Measurements from ENCODE around the gene GPR176. TPM values are rescaled to one million over a fixed set of nuclear protein-coding genes. Genes with fewer than 3 reads are reported as not detected.

GPR176 gene
- polyA plus RNA-seq, 3 donors: 0.08 to 0.18 TPM; not detected in 1

GRCh38 chr15:39777496-39777895 is 142.6 kb downstream of the GPR176 start:
- no peaks in the 10 kb centered on the region for H3K36me3 ChIP-seq (replicated peaks in 1 of 2; ENCODE audit: control insufficient read depth in 1 of 2, insufficient read depth in 2 of 2, low read length in 2 of 2)
- no peaks in the 10 kb centered on the region for H3K36me3 Mint-ChIP-seq
- no peak overlapping the region for H3K27ac Mint-ChIP-seq
- no peaks in the 10 kb centered on the region for H3K79me2 ChIP-seq (ENCODE audit: insufficient read depth, low read length)
- intact Hi-C loops (cut with micrococcal nuclease): no loop called here
- no peak overlapping the region for H3K4me3 Mint-ChIP-seq
- H3K9me3 ChIP-seq (replicated peaks in 1 of 2; ENCODE audit: control insufficient read depth in 1 of 2, insufficient read depth in 1 of 2, low read length in 2 of 2): peaks cover 0 to 3% of the 10 kb centered on the region in 2 donors
- H3K27ac ChIP-seq (ENCODE audit: low read depth in 1 of 2, low read length in 2 of 2): no peak overlapping the region
- peaks cover 0 to 1% (median 0%) of the 10 kb centered on the region in 3 donors for H3K27me3 Mint-ChIP-seq (ENCODE audit: low read depth in 3 of 3)
- H3K27me3 ChIP-seq (ENCODE audit: control insufficient read depth in 2 of 2, insufficient read depth in 2 of 2, low read length in 2 of 2): no peaks in the 10 kb centered on the region
- no peak overlapping the region for H2AFZ ChIP-seq (ENCODE audit: insufficient read depth, low read depth, low read length, poor library complexity, severe bottlenecking)
- 100% methylated on average over 1 of the region's 4 CpGs for WGBS (ENCODE audit: insufficient coverage)
- H3K4me3 ChIP-seq (replicated peaks in 1 of 3; ENCODE audit: low read depth in 2 of 3, low read length in 3 of 3): no peak overlapping the region
- DNase-seq: no peak
- H3K4me2 ChIP-seq (replicated peaks; ENCODE audit: extremely low read depth, low read length, poor library complexity, severe bottlenecking): no peak overlapping the region
- H4K20me1 ChIP-seq (ENCODE audit: insufficient read depth, low read length): no peaks in the 10 kb centered on the region
- H3K9me3 Mint-ChIP-seq: peaks cover 1 to 4% (median 2%) of the 10 kb centered on the region in 7 donors
- H3K4me1 Mint-ChIP-seq: peaks cover 28% of the 10 kb centered on the region
- no peak overlapping the region for H3K9ac ChIP-seq (ENCODE audit: insufficient read depth, low read length, poor library complexity, severe bottlenecking)
- peaks cover 12 to 22% of the 10 kb centered on the region in 2 donors for H3K4me1 ChIP-seq (ENCODE audit: control insufficient read depth in 1 of 2, insufficient read depth in 2 of 2, low read length in 2 of 2)
- TF ChIP-seq, protein P1, sequence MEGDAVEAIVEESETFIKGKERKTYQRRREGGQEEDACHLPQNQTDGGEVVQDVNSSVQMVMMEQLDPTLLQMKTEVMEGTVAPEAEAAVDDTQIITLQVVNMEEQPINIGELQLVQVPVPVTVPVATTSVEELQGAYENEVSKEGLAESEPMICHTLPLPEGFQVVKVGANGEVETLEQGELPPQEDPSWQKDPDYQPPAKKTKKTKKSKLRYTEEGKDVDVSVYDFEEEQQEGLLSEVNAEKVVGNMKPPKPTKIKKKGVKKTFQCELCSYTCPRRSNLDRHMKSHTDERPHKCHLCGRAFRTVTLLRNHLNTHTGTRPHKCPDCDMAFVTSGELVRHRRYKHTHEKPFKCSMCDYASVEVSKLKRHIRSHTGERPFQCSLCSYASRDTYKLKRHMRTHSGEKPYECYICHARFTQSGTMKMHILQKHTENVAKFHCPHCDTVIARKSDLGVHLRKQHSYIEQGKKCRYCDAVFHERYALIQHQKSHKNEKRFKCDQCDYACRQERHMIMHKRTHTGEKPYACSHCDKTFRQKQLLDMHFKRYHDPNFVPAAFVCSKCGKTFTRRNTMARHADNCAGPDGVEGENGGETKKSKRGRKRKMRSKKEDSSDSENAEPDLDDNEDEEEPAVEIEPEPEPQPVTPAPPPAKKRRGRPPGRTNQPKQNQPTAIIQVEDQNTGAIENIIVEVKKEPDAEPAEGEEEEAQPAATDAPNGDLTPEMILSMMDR (IDR thresholded peaks at IDR 0.05): no peak

- Histone ChIP-seq H3K79me2 (ENCODE audit: insufficient read depth, low read length) (no peaks in the 10 kb centered on the region), H3K9me3 (replicated peaks in 1 of 2; ENCODE audit: control insufficient read depth in 1 of 2, insufficient read depth in 1 of 2, low read length in 2 of 2) (peaks cover 0 to 3% of the 10 kb centered on the region in 2 donors), H2AFZ (ENCODE audit: insufficient read depth, low read depth, low read length, poor library complexity, severe bottlenecking) (no peak overlapping the region), H3K4me1 (ENCODE audit: control insufficient read depth in 1 of 2, insufficient read depth in 2 of 2, low read length in 2 of 2) (peaks cover 6 to 14% of the 10 kb centered on the region in 2 donors), H3K27ac (ENCODE audit: low read depth in 1 of 2, low read length in 2 of 2) (no peak overlapping the region), H3K4me3 (replicated peaks in 1 of 3; ENCODE audit: low read depth in 2 of 3, low read length in 3 of 3) (peak overlapping the region in 1 of 3 experiments; percentile 26), H3K27me3 (ENCODE audit: control insufficient read depth in 2 of 2, insufficient read depth in 2 of 2, low read length in 2 of 2) (no peaks in the 10 kb centered on the region), H3K9ac (ENCODE audit: insufficient read depth, low read length, poor library complexity, severe bottlenecking) (no peak overlapping the region), H3K36me3 (replicated peaks in 1 of 2; ENCODE audit: control insufficient read depth in 1 of 2, insufficient read depth in 2 of 2, low read length in 2 of 2) (no peaks in the 10 kb centered on the region), H4K20me1 (ENCODE audit: insufficient read depth, low read length) (no peaks in the 10 kb centered on the region), H3K4me2 (replicated peaks; ENCODE audit: extremely low read depth, low read length, poor library complexity, severe bottlenecking) (peak overlapping the region; percentile 30)
- Mint-ChIP-seq H3K9me3 (peaks cover 1 to 4% (median 2%) of the 10 kb centered on the region in 7 donors), H3K4me3 (no peak overlapping the region), H3K36me3 (no peaks in the 10 kb centered on the region), H3K27me3 (ENCODE audit: low read depth in 3 of 3) (peaks cover 0 to 3% (median 0%) of the 10 kb centered on the region in 3 donors), H3K27ac (no peak overlapping the region), H3K4me1 (peaks cover 21% of the 10 kb centered on the region)
- no peak for DNase-seq
- WGBS (ENCODE audit: insufficient coverage): no CpG with 5 or more reads among the region's 4 CpGs
- intact Hi-C loops (cut with micrococcal nuclease): no loop called here
- TF ChIP-seq, protein P1 (IDR thresholded peaks at IDR 0.05): no peak
These were observed 144.0 kb downstream of the GPR176 start for GRCh38 chr15:39776068-39776467.
